HG03460 (cell line): Measurements from ENCODE around the gene CLTC.

Source experiments
- ATAC-seq: cut with Tn5 transposase; IDR thresholded peaks from one replicate; pipeline ENCODE4 v1.9.1; 2021; ENCODE audit not compliant: unreplicated experiment

The CLTC gene

DNA sequence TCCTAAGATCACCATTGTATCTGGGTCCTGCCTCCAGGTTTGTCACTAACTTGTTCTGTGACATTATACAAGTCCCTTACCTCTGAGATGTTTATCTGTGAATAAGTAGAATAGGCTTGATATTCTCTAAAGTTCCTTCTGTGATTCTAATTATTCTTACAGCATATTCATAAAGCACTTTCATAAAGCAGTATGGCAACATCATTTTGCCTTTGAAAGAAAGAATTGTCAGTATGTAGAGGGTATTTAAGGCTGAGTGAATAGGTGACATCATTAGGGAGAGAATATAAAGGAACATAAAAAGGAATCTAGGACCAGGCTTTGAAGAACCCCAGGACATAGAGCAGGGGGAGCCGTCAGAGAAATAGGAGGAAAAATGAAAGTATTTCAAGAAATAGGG is 103.3 kb downstream of the CLTC start:
- no peak for ATAC-seq

DNA sequence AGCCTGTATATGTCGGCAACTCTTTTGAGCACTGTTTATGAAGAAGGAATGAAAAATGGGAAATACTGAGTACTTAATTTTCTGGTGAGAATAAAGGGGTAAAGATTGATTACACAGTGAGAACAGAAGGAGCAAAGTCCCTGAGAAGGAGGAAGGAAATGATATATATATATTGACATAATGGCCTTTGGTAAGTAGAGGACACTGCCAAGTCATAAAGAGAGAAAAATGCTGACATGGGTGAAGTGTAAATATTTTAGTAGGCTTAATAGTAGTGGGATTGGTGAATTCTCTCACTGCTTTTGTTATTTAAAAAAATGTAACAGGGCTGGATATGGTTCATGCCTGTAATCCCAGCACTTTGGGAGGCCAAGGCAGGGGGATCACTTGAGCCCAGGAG is 103.9 kb downstream of the CLTC start:
- ATAC-seq, result no peak

DNA sequence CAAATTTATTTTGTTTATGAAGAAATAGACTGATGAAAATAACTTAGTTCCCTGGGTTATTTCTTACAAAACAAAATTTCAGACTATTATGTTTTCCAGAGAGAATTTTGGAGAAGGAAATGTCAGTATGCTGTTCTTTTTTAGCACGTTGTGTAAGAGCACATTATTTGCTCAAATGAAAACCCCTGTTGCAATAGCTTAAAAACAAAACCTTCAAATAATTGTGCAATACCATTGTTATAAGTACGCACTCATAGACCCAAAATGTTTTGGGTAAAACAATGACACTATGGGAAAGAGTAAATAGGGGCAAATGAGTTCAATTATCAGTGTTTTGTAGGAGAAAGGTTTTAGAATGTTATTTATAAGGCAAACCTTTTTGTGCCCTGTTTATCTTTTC is 106.0 kb downstream of the CLTC start:
- ATAC-seq, result no peak

DNA sequence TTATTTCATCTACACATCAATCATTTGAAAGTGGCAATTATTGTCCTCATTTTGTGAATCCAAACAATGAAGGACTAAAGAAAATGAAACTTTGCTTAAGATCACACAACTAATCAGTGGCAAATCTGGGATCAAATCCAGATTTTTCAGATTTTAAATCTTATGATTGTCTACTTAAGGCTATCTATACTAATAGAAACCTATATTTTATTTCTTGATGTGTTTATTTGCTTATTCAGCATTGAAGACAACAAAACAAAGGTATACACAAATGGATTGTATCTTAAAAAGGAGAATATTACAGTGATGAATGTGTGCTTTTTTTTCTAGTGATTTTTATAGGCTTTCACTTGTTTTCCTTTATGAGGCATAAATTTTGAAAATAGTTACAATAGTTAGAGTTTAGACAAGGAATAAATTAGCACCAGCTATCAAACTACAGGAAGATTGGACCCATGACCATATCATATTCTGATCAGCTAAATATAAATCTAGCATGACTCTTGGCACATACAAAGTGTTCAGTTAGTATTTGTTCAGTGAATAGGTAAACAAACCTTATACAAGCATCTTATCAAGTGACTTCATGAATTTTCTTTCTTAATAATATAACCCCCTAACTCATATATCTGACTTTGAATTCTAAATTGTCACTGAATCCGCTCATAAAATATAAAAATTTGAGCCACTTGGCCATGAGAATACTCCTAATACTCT is 108.3 kb downstream of the CLTC start:
- ATAC-seq, result no peak

DNA sequence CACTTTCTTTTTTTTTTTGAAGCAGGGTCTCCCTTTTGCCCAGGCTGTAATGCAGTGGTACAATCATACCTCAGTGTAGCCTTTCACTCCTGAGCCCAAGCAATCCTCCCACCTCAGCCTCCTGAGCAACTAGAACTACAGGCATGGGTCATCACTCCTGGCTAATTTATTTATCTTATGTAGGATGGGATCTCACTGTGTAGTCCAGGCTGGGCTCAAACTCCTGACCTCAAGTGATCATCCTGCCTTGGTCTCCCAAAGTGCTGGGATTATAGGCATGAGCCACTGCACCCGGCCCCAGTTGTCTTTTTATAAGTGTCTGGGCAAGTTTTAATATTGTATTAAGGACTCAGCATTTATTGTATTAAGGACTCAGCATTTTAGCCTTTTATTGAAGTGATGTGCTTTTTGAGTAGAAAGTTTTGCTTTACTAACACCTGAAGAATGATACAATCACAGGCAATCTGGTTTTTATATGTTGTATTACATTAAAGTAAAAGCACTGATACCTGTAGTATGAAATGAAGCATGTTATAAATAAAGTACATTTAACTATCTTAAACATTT is 110.7 kb downstream of the CLTC start:
- no peak for ATAC-seq

DNA sequence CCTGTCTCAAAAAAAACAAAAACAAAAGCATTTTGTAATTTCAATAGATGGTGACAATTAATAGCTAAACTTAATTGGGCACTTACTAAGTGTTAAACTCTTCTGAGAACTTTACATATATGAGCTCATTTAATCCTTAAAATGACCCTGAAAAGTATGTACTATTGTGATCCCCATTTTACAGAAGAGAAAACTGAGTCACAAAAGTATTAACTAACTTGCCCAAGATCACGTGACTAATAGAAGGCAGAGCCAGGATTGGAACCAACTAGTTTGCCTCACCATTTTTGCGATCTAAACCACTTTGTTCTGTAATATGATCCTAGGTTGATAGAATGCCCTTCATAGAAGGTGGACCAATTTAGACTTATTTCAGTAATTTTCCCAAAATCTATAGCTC is 114.0 kb downstream of the CLTC start:
- ATAC-seq, result no peak

DNA sequence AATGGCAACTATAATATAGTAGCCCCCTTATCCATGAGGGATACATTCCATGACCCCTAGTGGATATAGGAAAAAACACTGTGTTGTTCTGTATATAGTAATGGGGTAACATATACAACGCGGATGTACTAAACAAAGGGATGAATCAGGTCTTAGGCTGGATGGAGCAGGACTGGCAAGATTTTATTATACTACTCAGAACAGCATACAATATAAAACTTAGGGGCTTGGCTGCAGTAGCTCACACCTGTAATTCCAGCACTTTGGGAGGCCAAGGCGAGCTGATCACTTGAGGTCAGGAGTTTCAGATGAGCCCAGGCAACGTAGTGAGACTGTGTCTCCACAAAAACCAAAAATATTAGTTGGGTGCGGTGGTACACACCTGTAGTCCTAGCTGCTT is 114.5 kb downstream of the CLTC start:
- ATAC-seq, result no peak

DNA sequence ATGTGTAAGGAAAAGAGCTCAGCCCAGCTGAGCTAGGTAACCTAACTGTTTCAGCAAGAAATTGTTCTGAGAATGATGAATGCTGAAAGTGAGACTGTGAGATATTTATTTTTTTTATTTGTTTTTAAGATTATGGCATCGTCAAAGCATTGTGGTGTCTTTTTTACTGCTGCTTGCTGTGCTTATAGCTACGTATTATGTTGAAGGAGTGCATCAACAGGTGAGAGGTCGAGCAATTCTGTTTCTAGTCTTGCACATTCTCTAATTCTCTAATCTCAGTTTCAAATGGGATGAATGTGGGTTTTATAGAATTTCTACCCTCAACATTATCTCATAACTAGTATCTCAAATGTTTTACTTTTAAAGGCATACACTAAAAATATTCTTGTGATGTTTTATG is 117.6 kb downstream of the CLTC start:
- no peak for ATAC-seq

DNA sequence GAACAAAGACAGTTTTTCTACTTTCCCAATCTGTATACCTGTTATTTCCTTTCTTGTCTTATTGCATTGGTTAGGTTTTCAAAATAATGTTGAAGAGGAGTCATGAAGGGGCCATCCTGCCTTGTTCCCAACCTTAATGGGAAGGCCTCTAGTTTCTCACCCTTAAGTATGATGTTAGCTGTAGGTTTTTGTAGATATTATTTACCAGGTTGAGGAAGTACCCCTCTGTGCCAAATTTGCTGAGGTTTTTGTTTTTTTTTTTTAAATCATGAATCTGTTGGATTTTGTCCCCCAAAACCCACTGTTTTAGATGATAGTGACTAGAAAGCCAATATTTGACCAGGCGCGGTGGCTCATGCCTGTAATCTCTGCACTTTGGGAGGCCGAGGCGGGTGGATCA is 124.1 kb downstream of the CLTC start:
- no peak for ATAC-seq

DNA sequence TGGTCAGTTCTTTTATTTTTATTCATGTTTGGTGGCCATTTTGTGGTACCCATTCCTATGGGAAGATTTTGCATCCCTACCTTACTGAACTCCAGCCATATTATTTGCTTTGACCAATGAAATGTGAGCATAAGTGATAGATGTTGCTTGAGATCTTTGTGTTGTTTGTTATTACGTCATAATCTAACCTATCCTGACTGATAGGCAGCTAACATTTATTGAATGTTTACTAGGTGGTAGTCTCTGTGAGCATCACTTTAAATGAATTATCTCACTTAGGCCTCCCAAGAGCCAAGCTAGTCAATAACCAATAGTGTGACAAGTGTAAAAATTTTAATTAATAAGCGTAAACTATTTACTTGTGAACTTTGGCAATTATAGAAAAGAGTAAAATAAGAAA is 125.3 kb downstream of the CLTC start:
- ATAC-seq, result no peak
